ENCODE measurements around the gene XRCC6. TPM values are rescaled to one million over a fixed set of nuclear protein-coding genes. Genes with fewer than 3 reads are reported as not detected.

XRCC6 gene
- total and polyA plus RNA-seq, 2 of the 13 experiments (the other 11 are each of a cell fraction or from before 2014, with no cell fraction given): 124 to 625 TPM

GRCh38 chr22:41688365-41689211 lies 67.5 kb downstream of the XRCC6 start, which contains the start of gene SNU13 (continued):
- TF ChIP-seq CBFB (CRISPR knock-in tag; IDR thresholded peaks at IDR 0.05) (peak; percentile 85), ZNF841 (CRISPR knock-in tag; IDR thresholded peaks at IDR 0.05; ENCODE audit: borderline replicate concordance) (no peak), FOXM1 (CRISPR knock-in tag; IDR thresholded peaks at IDR 0.05) (no peak), AFF4 (CRISPR knock-in tag; IDR thresholded peaks at IDR 0.05) (no peak), ZNF589 (CRISPR knock-in tag; conservative IDR thresholded peaks at IDR 0.05) (no peak), TGIF2 (CRISPR knock-in tag; IDR thresholded peaks at IDR 0.05) (no peak), E2F5 (CRISPR knock-in tag; conservative IDR thresholded peaks at IDR 0.05) (peak; percentile 66), ZNF660 (CRISPR knock-in tag; IDR thresholded peaks at IDR 0.05; ENCODE audit: borderline replicate concordance, low read depth) (no peak), GPBP1L1 (CRISPR knock-in tag; IDR thresholded peaks at IDR 0.05) (no peak), ZBTB26 (CRISPR knock-in tag; IDR thresholded peaks at IDR 0.05; ENCODE audit: borderline replicate concordance) (peak; percentile 20; the same call in 1 of the 2 replicates), MEF2D (CRISPR knock-in tag; IDR thresholded peaks at IDR 0.05) (no peak; the same call in none of the 2 replicates), ZNF891 (CRISPR knock-in tag; IDR thresholded peaks at IDR 0.05) (peak; percentile 11; the same call in 1 of the 2 replicates), ZNF260 (CRISPR knock-in tag; IDR thresholded peaks at IDR 0.05; ENCODE audit: borderline replicate concordance, low read depth) (no peak), PRMT3 (CRISPR knock-in tag; IDR thresholded peaks at IDR 0.05; ENCODE audit: borderline replicate concordance, low read depth) (no peak), NCOA1 (CRISPR knock-in tag; IDR thresholded peaks at IDR 0.05) (0 out of 2 replicates have a peak, but pooled peaks have one; percentile 22), ZNF703 (CRISPR knock-in tag; IDR thresholded peaks at IDR 0.05; ENCODE audit: borderline replicate concordance) (0 out of 2 replicates have a peak, but pooled peaks have one; percentile 49), RXRA (CRISPR knock-in tag; IDR thresholded peaks at IDR 0.05) (no peak), PLRG1 (conservative IDR thresholded peaks at IDR 0.05) (no peak), ZNF274 (CRISPR knock-in tag; IDR thresholded peaks at IDR 0.05) (peak; percentile 36; the same call in 1 of the 2 replicates), PAF1 (CRISPR knock-in tag; IDR thresholded peaks at IDR 0.05) (no peak), ZFP37 (CRISPR knock-in tag; IDR thresholded peaks at IDR 0.05; ENCODE audit: borderline replicate concordance) (no peak; the same call in 1 of the 2 replicates), ZNF607 (CRISPR knock-in tag; IDR thresholded peaks at IDR 0.05; ENCODE audit: borderline replicate concordance) (0 out of 2 replicates have a peak, but pooled peaks have one; percentile 53), ZEB1 (IDR thresholded peaks at IDR 0.05; ENCODE audit: insufficient replicate concordance, low read depth) (no peak)
